Cardiac septum (tissue), 1 donor: Measurements from ENCODE around the gene PIGT. TPM values are rescaled to one million over a fixed set of nuclear protein-coding genes. Genes with fewer than 3 reads are reported as not detected.
A peak's percentile ranks its signal among the peaks of the same experiment; 100 is the strongest.

ENCODE experiments used
- DNase-seq: peaks from one replicate; pipeline ENCODE4 v3.0.0-alpha.2; 2020; ENCODE audit warnings: low spot score
- intact Hi-C: fragments of 100-400 bp; cut with DNase I; formaldehyde crosslinking; loops from one replicate; pipeline ENCODE4 v1.14.0; 2022
- total RNA-seq: library from RNA; stranded (reverse); fragmentation: NEBNext Ultra II Directional; extraction: Animal tissue kit (Norgen Biotek cat#: 25700); gene quantifications from one replicate; pipeline ENCODE4 v1.2.1, GENCODE V29; 2021
- donor health status: DM: no; HTN: no; CAD: no.

The PIGT gene
- total RNA-seq, 1 donor from 2014 or later, result 139 TPM

DNA sequence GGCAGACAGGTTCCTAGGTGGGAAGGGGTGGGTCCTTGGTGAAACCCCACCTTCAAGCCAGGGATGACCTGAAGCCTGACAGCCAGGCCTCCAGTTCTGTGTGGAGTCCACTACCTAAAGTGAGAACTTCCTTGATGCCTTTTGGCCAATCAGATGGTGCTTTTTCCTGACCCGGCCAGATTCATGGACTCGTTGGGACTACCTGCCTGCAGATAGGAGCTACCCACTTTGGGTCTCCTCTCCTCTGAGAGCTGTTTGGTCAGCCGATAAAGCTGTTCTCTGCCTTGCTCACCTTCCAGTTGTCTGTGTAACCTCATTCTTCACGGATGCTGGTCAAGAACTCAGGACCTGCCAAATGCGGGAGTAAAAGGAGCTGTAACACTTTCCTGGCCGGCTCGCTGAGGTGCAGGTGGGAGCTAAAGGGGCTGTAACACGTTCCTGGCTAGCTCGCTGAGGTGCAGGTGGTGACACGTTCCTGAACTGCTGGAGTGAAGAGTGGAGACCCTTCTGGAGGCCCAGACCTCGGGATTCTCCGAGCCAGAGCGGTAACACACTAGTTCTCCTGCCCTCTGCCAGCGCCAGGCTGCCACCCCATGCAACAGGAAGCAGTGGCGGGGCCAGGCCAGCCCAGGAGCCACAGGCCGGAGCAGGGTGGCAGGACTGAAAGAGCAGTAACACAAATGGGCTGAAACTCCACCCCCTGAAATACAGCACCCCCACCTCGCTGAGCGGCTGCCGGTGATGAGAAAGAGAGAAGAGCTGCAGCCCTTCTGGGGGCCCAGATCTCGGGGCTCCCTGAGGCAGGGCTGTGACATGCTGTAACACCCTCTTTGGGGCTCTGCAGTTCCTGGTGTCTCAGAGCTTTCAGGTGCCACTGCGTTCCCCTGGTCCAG is 21.5 kb upstream of the PIGT start:
- no peak for DNase-seq
- intact Hi-C loops, result no loop called here

DNA sequence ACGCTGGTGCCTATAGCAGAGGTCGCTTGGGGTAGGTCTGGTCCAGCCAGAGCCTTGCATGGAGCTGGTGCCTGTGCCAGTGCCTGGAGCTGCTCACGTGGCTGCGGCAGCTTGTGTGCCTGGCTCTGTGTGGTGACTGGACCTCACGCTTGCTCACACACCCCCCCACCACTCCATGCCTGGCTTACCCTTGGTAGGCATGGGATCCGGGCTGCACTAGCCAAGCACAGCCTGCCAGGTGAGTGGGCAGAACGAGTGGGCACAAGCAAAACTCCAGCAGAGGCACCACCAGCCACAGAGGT is 20.9 kb upstream of the PIGT start:
- intact Hi-C loops, result no loop called here
- no peak for DNase-seq

DNA sequence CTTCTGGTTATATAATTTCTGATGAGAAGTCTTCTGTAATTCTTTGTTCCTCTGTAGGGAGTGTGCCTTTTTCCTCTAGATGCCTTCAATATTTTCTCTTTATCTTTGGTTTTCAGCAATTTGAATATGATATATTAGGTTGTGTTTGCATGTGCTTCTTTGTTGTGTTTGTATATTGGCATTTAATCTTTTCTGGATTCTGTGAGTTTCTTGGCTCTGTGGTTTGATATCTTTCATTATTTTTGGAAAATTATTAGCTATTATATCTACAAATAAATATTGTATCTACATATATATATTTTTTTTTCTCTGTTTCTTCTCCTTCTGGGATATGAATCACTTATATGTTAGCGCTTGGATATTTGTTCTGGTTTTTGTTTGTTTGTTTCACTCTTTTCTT is 16.9 kb upstream of the PIGT start:
- DNase-seq, result no peak
- intact Hi-C loops, result no loop called here

DNA sequence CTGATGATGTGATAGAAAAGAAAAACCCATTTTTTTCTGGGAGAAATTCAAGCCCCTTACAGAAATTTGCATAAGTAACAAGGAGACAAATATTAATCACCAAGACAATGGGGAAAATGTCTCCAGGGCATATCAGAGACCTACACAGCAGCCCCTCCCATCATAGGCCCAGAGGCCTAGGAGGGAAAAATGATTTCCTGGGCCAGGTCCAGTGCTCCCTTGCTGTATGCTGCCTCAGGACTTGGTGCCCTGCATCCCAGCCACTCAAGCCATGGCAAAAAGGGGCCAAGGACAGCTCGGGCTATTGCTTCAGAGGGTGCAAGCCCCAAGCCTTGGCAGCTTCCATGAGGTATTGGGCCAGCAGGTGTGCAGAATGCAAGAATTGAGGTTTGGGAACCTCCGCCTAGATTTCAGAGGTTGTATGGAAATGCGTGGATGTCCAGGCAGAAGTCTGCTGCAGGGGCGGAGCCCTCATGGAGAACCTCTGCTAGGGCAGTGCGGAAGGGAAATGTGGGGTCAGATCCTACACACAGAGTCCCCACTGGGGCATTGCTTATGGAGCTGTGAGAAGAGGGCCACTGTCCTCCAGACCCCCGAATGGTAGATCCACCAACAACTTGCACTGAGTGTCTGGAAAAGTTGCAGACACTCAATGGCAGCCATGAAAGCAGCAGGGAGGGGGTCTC is 15.5 kb upstream of the PIGT start:
- intact Hi-C loops, result no loop called here
- DNase-seq, result no peak

DNA sequence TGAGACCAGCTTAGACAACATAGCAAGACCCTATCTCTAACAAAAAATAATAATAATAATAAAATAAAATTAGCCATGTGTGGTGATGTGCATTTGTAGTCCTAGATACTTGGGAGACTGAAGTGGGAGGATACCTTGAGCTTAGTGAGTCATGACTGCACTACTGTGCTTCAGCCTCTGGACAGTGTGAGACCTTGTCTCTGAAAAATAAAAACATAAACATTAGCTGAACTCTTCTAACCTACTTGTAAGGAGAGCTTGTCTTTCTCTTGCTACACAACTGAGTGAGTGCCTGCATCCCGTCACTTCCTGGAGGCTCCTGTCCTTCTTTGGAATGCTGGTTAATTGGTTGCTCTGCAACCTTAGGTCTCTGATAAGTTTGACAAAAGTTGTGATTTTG is 13.0 kb upstream of the PIGT start:
- intact Hi-C loops, result no loop called here
- no peak for DNase-seq

DNA sequence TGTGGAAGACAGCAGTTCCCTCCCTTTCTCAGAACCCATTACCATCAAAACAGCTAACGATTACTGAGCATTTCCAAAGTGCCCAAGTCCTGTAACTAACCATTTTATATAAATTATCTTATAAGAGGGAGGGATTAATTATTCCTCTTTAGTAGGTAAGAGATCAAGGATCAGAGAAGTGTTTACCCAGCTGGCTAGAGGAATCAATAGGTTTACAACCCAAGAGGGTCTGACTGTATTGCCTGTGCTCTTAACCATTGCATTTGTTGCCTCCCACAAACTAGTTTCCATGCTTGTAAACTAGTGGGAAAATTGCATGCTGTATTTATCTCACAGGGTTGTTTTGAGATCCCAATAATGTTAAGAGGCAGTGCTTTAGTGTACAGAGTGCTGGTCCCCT is 11.5 kb upstream of the PIGT start:
- DNase-seq, result no peak
- intact Hi-C loops, result no loop called here

DNA sequence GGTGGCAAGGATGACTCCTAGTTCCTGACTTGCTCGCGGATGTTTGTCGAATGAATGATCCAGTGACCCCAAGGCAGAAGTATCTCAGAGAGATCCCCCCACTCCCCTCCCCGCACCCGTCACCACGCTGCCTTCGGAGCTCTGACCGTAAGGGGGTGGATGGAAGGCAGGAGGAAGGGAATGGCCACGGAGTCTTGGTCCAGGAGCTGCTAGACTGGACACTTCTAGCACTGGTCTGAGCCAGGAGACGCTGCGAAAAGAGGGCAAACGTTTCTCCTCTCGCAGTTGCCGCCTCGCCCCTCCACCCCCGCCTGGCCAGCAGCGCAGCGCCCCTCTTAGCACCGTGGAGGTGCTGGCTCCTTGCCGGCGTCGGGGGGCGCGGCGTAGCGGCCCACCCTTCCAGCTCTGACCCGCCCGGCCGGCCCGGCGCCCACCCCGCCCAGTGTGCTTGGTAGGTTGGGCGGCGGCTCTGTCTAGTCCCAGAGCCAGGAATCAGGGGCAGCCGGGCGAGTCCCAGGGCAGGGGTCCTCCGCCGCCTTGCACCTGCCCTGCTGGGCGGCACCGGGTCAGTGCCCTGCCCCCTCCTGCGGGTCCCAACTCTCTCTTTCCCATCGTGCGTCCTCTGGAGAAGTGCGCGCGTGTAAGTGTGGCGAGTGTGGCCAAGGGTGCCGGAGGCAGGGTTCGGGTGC is 10.2 kb upstream of the PIGT start:
- no peak for DNase-seq
- intact Hi-C loops, result loop anchor here (2.0 to 5.0 kb wide), 3 partner anchors 33 to 63 kb away; no protein-coding TSS in a partner anchor

DNA sequence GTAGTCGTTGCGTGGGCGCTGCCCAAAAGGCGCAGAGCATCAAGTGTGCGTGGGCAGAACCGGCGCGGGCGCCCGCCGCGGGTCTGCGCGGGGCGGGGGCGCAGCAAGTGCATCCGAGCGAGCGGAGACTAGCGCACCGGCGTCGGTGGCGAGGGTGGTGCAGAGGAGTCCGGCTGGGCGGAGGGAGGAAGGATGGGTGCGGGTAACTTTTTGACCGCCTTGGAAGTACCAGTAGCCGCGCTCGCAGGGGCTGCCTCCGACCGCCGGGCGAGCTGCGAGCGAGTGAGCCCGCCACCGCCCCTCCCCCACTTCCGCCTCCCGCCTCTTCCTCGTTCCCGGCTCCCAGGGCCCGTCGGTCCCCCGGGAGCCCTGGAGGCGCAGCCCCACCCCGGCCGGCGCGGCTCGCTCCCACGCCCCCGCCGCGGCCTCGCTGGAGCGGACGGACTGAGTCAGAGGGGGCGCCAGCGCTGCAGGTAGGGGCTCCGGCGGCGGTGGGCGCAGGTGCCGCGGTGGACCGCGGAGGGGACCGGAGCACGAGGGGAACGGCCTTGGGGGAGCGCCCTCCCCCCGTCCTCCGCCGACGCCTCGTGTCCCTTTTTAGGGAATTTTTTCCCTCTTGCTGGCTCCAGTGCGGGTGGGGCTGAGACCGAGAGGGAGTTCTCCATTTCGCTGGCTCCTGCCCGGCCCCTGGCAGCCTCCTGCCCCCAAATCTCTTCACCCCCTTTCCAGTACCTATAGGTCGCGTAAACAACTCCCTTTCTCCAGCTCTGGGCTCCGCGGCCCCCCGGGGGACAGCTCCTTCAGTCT is 9.5 kb upstream of the PIGT start:
- intact Hi-C loops, result loop anchor here (2.0 to 5.0 kb wide), 3 partner anchors 34 to 64 kb away; no protein-coding TSS in a partner anchor
- DNase-seq, result peak; percentile 92

DNA sequence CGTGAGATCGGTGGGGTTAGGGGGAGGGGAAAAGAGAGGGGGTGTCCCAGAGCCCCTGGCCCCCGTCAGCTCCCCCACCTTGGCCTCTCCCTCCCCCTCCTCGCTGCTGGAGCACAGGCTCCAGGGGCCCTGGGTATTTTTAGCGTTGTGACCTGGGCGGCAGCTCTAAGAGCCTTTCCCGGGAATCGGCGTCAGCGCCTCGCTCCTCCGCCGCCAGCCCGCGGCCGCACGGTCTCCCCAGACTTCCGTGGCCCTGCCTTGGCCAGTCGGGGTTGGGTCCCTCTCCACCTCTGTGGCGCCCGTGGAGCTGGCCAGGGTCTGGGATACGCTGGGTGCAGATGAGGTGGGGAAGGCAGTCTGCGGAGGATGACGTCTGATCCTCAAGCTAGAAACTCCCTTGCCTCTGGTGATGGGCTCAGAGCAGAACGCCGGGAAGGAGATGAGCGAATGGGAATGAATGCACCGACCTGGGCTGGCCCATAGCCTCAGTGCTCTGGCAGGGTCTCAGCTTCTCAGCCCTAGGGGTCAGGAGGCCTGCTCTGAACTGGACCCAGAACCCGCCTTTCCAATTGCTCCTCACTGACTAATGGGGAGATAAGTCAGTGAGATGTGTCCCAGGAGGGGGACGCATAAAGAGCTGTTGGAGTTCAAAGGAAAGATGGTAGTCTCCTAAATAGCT is 8.7 kb upstream of the PIGT start:
- peak; percentile 84 for DNase-seq
- intact Hi-C loops, result loop anchor here (2.0 to 5.0 kb wide), 3 partner anchors 35 to 64 kb away; no protein-coding TSS in a partner anchor

DNA sequence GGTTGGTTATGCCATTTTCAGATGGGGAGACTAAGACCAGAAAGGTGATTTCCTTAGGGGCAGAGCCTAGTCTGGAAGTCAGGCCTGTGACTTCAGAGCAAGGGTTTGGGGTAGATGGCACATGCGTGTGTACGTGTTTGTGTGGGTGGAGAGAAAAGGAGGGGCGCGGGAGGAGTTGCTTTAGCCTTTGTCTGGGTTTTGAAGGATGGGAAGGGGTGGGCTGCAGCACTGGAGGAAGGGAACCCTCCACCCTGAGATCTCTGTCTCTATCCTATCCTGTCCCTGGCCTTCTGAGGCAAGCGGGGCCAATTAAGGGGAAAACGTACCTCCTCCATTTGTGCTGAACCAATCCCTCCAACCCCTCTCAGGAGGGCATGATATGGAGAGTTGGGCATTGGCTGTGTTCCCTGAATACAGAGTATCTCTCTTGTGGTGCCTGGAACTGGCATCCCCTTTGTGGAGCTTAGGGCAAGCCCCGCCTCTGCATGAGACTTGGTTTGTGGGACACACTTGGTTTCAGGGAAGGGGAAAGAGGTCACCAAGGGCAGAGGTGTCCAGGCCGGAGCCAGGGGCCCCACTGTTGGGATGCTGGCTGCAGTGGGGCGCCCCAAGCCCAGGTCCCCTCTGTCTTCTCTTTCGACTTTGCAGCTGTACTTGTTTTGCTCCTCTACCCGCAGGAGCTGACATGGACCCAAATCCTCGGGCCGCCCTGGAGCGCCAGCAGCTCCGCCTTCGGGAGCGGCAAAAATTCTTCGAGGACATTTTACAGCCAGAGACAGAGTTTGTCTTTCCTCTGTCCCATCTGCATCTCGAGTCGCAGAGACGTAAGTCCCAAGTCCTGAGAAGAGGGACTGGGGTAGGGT is 7.9 kb upstream of the PIGT start, which contains the start of gene DBNDD2:
DBNDD2 (plus strand) TSS at position 507 of the 863 bp plus-strand sequence; CDS start at position 686, 179 bp downstream.
- intact Hi-C loops, result loop anchor here (1.0 to 5.0 kb wide), 4 partner anchors 11 to 65 kb away; no protein-coding TSS in a partner anchor
- DNase-seq, result no peak

DNA sequence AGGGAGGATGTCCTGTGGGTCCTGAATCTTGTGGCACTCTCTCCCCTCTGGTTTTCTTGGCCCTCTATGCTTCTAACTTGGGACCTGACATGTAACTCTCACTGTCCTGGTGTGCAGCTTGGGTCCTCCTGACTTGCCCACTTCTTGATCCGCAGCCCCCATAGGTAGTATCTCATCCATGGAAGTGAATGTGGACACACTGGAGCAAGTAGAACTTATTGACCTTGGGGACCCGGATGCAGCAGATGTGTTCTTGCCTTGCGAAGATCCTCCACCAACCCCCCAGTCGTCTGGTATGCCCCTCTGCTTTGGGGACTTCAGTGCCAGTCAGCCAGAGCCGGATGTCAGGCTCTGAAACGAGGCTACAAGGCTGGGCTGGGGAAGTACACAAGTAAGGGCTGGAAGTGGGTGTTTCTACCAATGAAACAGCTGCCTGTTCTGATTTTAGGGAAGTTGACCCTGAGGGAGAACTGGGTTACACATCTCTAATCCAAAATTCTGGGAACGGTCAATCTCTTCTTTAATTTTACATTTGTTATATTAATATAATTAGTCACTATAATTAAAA is 7.2 kb upstream of the PIGT start:
- intact Hi-C loops, result loop anchor here (1.0 to 5.0 kb wide), 3 partner anchors 11 to 51 kb away; no protein-coding TSS in a partner anchor
- DNase-seq, result no peak

DNA sequence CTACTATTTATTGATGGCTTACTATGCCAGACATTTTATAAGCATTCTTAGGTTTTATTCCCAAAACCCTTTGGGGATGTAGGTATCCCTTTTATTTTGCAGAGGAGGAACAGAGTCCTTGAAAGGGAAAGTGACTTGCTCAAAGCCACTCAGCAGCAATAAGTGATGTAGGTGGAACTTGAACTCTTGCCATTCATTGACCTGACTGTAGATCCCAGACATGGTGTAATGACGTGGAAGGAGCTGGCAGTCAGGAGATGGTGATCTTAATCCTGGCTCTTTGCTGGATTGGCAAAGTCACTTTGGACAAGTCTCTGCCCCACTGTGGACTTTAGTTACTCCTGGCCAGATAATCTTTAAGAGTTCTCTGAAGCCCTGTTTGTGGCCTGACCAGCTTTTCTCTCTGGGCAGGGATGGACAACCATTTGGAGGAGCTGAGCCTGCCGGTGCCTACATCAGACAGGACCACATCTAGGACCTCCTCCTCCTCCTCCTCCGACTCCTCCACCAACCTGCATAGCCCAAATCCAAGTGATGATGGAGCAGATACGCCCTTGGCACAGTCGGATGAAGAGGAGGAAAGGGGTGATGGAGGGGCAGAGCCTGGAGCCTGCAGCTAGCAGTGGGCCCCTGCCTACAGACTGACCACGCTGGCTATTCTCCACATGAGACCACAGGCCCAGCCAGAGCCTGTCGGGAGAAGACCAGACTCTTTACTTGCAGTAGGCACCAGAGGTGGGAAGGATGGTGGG is 6.2 kb upstream of the PIGT start:
- intact Hi-C loops, result loop anchor here (5.0 kb wide), 2 partner anchors 37 to 52 kb away; no protein-coding TSS in a partner anchor
- DNase-seq, result no peak

DNA sequence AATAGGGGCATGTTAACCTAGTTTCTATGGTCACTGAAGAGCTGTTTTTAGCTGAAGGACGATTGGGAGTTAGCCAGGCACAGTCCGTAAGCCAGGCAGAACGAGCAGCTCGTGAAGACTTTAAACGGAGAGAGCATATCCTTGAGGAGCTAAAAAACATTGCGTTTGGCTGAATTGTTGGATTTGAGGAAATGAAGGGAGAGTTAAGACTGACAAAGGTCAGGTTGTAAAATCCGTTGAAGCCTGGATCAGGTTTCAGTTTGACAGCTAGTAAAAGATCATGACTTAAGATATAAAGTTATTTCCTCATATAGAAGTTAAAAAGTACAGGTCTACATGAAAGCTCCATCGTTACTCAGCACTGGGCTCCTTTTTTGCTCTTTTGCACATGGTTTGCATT is 5.1 kb upstream of the PIGT start:
- no peak for DNase-seq
- intact Hi-C loops, result no loop called here

DNA sequence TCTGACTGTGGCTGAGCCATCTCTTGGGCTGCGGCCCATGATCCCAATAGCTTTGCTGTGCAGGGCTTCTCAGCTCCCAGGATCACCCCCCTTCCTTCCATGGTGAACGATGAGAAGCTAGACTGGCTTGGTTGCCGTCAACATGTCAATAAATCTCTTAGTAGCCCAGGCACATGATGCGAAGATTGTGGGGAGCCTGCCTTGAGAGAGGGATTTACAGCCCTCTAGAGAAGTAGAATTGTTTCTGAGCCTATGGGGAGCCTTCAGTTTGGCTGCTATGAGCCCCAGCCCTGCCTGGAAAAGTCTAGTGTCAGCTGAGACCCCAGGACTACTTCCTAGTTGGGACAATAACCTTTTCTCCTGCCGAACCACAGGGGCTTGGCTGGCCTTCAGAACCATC is 3.3 kb upstream of the PIGT start:
- DNase-seq, result no peak
- intact Hi-C loops, result no loop called here

DNA sequence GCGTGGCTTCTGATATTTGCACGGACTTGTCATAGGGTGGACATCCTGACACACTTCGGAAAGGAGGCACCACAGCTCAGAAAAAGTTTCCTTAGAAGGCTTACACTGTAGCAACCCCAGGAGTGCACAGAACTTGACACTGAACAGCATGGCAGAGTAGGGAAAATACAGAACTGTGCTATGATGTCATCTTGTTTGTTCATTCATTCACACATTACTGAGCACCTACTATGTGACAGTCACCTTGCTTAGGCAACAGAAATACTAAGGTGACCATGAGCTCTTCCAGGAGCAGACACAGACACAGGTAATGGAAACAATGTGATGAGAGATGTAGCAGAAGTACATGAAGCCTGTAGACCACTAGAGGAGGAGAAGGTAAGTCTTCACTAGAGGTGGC is 2.5 kb upstream of the PIGT start:
- intact Hi-C loops, result no loop called here
- no peak for DNase-seq

DNA sequence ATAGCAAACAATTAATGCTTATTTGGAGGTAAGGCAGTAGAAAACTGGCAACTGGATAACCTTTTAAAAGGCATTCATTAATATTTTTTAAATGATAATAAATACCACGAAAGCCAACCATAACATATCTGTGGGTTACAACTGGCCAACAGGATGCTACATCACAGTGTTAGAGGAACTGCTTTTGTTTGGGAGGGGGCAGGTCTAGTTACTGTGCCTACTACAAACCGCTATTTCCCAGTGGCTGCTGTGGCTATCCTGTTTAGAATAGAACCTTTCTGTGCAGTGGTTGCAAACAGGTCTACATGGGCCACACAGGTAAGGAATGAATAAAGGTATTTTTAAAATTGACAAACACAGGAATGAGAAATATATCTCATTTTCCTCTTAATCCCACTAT is 976 bp downstream of the PIGT start:
- intact Hi-C loops, result no loop called here
- no peak for DNase-seq
